PC-3 (cell line): ENCODE measurements around the gene ZW10. TPM values are rescaled to one million over a fixed set of nuclear protein-coding genes. Genes with fewer than 3 reads are reported as not detected.

Source experiments
- total RNA-seq: library from RNA; depleted of rRNA; stranded (reverse); fragments of >200 nt; gene quantifications from 2 replicates; pipeline ENCODE4 v1.2.3, GENCODE V29; 2014; rRNA removed

Gene ZW10
- total RNA-seq, 1 experiment from 2014 or later = 38.4 TPM

Other genes with a start within 250 kb of the ZW10 start
- gene TMPRSS5, start 67.4 kb downstream of the ZW10 start, total RNA-seq = 0.07 and 1.4 TPM in 2 replicates
- not detected in 2 replicates for gene CLDN25, start 6.1 kb upstream of the ZW10 start, total RNA-seq
- 27.7 and 55.8 TPM in 2 replicates for gene USP28, start 101.9 kb upstream of the ZW10 start, total RNA-seq
- not detected in 2 replicates for gene HTR3B, start 131.1 kb upstream of the ZW10 start, total RNA-seq
- not detected in 2 replicates for gene HTR3A, start 201.4 kb upstream of the ZW10 start, total RNA-seq